Right lobe of liver (tissue), 6 donors: ENCODE measurements around the gene CCNG1. TPM values are rescaled to one million over a fixed set of nuclear protein-coding genes. Genes with fewer than 3 reads are reported as not detected.

Experiments used
- ATAC-seq, 4 donors: fragments of 200-7000 bp; cut with Tn5 transposase; one replicate each; pipeline ENCODE4 v1.9.1; 2020; ENCODE audit warnings: mild to moderate bottlenecking in 4 of 4, moderate library complexity in 4 of 4
- DNase-seq, 3 donors: peaks; one replicate each; pipeline ENCODE4 v3.0.0-alpha.2; 2020
- H3K27ac ChIP-seq, 3 donors: fragments of 200-600 bp; one replicate each; pipeline ENCODE4 v1.8.0; 2022
- H3K27me3 ChIP-seq, 2 donors: fragments of 200-600 bp; one replicate each; pipeline ENCODE4 v1.8.0; 2022
- H3K36me3 ChIP-seq, 4 donors: fragments of 200-600 bp; sonication (generic) in 1 of 4; one replicate each; pipeline versions ENCODE4 v1.5.1 to v1.8.0; 2017 to 2022; ENCODE audit warnings: control low read depth in 1 of 4
- H3K4me1 ChIP-seq, 4 donors: fragments of 200-600 bp; sonication (generic) in 1 of 4; one replicate each; pipeline versions ENCODE4 v1.5.1 to v1.8.0; 2017 to 2022; ENCODE audit warnings: control low read depth in 1 of 4
- H3K4me3 ChIP-seq, 3 donors: fragments of 200-600 bp; one replicate each; pipeline ENCODE4 v1.8.0; 2022
- H3K9me3 ChIP-seq, 4 donors: fragments of 200-600 bp; sonication (generic) in 1 of 4; one replicate each; pipeline versions ENCODE4 v1.5.1 to v1.8.0; 2017 to 2022; ENCODE audit warnings: control low read depth in 1 of 4
- POLR2A ChIP-seq: fragments of 450-650 bp; IDR thresholded peaks from one replicate; pipeline ENCODE4 v1.6.1; 2017; ENCODE audit warnings: antibody characterized with exemption, mild to moderate bottlenecking
- WGBS: methylation state at CpG from one replicate; pipeline ENCODE4 v1.1.6; 2018; ENCODE audit warnings: low coverage, low lambda C conversion rate; ENCODE audit not compliant: insufficient coverage; ENCODE audit errors: missing lambda C conversion rate; 5-methylcytosine and 5-hydroxymethylcytosine counted together
- intact Hi-C, 2 donors: fragments of 100-400 bp; cut with DNase I; formaldehyde crosslinking; loops; one replicate each; pipeline versions ENCODE4 v1.11.2 to v1.14.1; 2022
- total RNA-seq, 6 experiments: library from RNA; depleted of rRNA in 2 of 6; stranded (reverse); fragments of >200 nt in 2 of 6; fragmentation: NEBNext Ultra II Directional in 3 of 6; extraction: Animal tissue kit (Norgen Biotek cat#: 25700) in 3 of 6; gene quantifications; one replicate each; pipeline versions ENCODE4 v1.1.0 to v1.2.4, GENCODE V29; 2016 to 2023
- TF ChIP-seq, protein P1 (sequence below), 4 donors: fragments of 200-600 bp in 3 of 4; fragments of 450-650 bp in 1 of 4; IDR thresholded peaks; one replicate each; pipeline versions ENCODE4 v1.5.1 to v1.8.0; 2016 to 2022; ENCODE audit warnings: antibody characterized with exemption in 4 of 4, mild to moderate bottlenecking in 2 of 4
- donor health status: DM: no; HTN: yes; CAD: no.
- donor health status: DM: no; HTN: no; CAD: no.
- donor health status: DM: no; HTN: no; CAD: no.
- donor health status: DM: no; HTN: yes; CAD: no.
- donor health status: DM: no; HTN: yes; CAD: no.

The CCNG1 gene
- total RNA-seq, 6 experiments from 2014 or later = 47.7 to 146 (median 80.1) TPM

DNA sequence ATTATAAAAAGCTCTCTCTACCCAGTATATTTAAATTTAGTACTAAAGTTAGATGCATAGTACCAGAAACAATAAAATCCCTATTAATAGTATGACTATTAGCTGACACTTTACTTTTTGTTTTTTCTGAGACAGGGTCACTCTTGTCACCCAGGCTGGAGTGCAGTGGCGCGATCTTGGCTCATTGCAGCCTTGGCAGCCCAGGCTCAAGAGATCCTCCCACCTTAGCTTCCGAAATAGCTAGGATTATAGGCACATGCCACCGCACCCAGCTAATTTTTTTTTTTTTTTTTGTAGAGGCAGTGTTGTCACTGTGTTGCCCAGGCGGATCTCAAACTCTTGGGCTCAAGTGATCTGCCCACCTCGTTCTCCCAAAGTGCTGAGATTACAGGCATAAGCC, 8.0 kb downstream of the CCNG1 start:
- no peak for ATAC-seq
- Histone ChIP-seq H3K27ac (no peak overlapping the region), H3K27me3 (no peaks in the 10 kb centered on the region), H3K9me3 (no peaks in the 10 kb centered on the region), H3K36me3 (peaks cover 0 to 73% (median 47%) of the 10 kb centered on the region in 4 donors), H3K4me1 (peaks cover 0 to 14% (median 5%) of the 10 kb centered on the region in 4 donors), H3K4me3 (no peak overlapping the region)
- 97% methylated on average over 5 of the region's 6 CpGs for WGBS
- intact Hi-C loops = no loop called here
- TF ChIP-seq, protein P1, sequence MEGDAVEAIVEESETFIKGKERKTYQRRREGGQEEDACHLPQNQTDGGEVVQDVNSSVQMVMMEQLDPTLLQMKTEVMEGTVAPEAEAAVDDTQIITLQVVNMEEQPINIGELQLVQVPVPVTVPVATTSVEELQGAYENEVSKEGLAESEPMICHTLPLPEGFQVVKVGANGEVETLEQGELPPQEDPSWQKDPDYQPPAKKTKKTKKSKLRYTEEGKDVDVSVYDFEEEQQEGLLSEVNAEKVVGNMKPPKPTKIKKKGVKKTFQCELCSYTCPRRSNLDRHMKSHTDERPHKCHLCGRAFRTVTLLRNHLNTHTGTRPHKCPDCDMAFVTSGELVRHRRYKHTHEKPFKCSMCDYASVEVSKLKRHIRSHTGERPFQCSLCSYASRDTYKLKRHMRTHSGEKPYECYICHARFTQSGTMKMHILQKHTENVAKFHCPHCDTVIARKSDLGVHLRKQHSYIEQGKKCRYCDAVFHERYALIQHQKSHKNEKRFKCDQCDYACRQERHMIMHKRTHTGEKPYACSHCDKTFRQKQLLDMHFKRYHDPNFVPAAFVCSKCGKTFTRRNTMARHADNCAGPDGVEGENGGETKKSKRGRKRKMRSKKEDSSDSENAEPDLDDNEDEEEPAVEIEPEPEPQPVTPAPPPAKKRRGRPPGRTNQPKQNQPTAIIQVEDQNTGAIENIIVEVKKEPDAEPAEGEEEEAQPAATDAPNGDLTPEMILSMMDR (IDR thresholded peaks at IDR 0.05) = no peak
- no peak for TF ChIP-seq POLR2A
- DNase-seq = no peak

DNA sequence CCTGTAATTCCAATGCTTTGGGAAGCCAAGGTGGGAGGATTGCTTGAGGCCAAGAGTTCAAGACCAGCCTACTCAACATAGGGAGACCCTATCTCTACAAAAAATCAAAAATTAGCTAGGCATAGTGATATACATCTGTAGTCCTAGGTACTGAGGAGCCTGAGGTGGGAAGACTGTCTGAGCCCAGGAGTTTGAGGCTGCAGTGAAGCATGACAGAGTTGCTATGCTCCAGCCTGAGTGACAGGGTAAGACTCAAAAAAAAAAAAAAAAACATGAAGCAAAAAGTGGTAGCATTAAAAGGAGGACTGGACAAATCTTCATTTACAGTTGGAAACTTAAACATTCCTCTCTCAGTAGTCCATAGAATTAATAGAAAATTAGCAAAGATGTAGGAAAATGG, 9.8 kb downstream of the CCNG1 start:
- Histone ChIP-seq H3K9me3 (no peaks in the 10 kb centered on the region), H3K36me3 (peaks cover 0 to 56% (median 43%) of the 10 kb centered on the region in 4 donors), H3K4me3 (no peak overlapping the region), H3K27ac (no peak overlapping the region), H3K27me3 (no peaks in the 10 kb centered on the region), H3K4me1 (no peaks in the 10 kb centered on the region)
- intact Hi-C loops = no loop called here
- no peak for TF ChIP-seq POLR2A
- TF ChIP-seq, protein P1 (IDR thresholded peaks at IDR 0.05) = no peak
- DNase-seq = no peak
- ATAC-seq = no peak

DNA sequence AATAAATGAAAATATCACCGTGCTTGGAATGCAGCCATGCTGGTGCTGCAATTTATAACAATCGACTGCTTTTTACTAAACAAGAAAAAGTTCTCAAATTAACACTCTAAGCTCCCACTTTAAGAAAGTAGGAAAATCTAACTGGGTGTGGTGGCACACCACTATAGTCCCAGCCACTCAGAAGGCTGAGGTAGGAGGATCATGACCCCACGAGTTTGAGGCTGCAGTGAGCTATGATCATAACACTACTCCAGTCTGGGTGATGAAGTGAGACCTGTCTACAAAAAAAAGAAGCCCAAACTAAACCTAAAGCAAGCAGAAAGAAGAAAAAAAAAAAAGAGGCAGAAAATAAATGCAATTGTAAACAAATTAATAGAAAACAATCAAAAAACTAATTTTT, 10.5 kb downstream of the CCNG1 start:
- Histone ChIP-seq H3K9me3 (no peaks in the 10 kb centered on the region), H3K4me1 (no peaks in the 10 kb centered on the region), H3K4me3 (no peak overlapping the region), H3K27me3 (no peaks in the 10 kb centered on the region), H3K27ac (no peak overlapping the region), H3K36me3 (peaks cover 0 to 49% (median 37%) of the 10 kb centered on the region in 4 donors)
- DNase-seq (no peak), ATAC-seq (no peak)
- 93% methylated on average over 3 of the region's 3 CpGs for WGBS
- intact Hi-C loops = no loop called here
- TF ChIP-seq POLR2A = no peak
- TF ChIP-seq, protein P1 (IDR thresholded peaks at IDR 0.05) = no peak

DNA sequence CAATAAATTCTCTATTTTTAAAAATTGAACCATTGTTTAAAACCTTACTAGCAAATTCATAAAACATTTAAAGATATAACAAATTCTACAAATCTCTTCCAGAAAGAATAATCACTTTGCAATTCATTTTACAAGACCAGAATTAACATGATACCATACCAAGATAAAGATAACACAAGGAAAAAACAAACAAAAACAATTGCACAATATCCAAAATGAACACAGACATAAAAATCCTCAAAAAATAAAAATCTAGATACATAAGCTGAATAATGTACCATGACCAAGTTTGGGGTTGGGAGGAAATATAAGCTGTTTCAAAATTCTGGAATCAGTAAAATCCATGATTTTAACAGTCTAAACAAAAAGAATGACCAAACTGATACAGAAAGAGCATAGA, 11.1 kb downstream of the CCNG1 start:
- Histone ChIP-seq H3K27me3 (no peaks in the 10 kb centered on the region), H3K9me3 (no peaks in the 10 kb centered on the region), H3K36me3 (peaks cover 0 to 48% (median 33%) of the 10 kb centered on the region in 4 donors), H3K4me1 (no peaks in the 10 kb centered on the region), H3K27ac (no peak overlapping the region), H3K4me3 (no peak overlapping the region)
- DNase-seq = no peak
- no peak for ATAC-seq
- intact Hi-C loops = no loop called here
- no peak for TF ChIP-seq POLR2A
- TF ChIP-seq, protein P1 (IDR thresholded peaks at IDR 0.05) = no peak

DNA sequence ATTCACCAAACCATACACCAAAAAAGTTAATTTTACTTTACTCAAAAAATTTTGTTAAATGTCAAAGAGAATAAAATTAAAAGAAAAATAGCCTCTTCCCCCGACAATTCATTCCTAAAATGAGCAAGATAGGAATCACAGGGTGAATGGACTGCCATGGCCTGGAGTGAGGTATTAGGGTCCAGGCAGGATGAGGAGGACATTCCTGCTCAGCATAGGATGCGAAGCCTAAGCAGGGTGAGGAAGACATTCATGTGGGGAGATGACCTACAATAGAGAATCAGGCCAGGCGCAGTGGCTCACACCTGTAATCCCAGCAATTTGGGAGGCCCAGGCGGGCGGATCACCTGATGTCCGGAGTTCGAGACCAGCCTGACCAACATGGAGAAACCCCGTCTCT, 14.1 kb downstream of the CCNG1 start:
- Histone ChIP-seq H3K4me3 (no peak overlapping the region), H3K27ac (no peak overlapping the region), H3K4me1 (no peaks in the 10 kb centered on the region), H3K9me3 (no peaks in the 10 kb centered on the region), H3K36me3 (peaks cover 0 to 25% (median 13%) of the 10 kb centered on the region in 4 donors), H3K27me3 (no peaks in the 10 kb centered on the region)
- WGBS = 89% methylated on average over 2 of the region's 8 CpGs
- intact Hi-C loops = no loop called here
- TF ChIP-seq, protein P1 (IDR thresholded peaks at IDR 0.05) = no peak
- no peak for TF ChIP-seq POLR2A
- no peak for ATAC-seq
- DNase-seq = no peak
